ENCODE measurements around the gene IRF2.

The IRF2 gene

GRCh38 chr4:184450045-184450444, 24.3 kb downstream of the IRF2 start:
- FAIRE-seq, result no peak

GRCh38 chr4:184448821-184449220, 25.5 kb downstream of the IRF2 start:
- no peak for FAIRE-seq

- FAIRE-seq, result no peak
These were observed 26.2 kb downstream of the IRF2 start for GRCh38 chr4:184448141-184448540.

GRCh38 chr4:184447664-184448063, 26.7 kb downstream of the IRF2 start:
- FAIRE-seq, result no peak

- no peak for FAIRE-seq
These were observed 28.2 kb downstream of the IRF2 start for GRCh38 chr4:184446132-184446658.

GRCh38 chr4:184444953-184445309, 29.4 kb downstream of the IRF2 start:
- FAIRE-seq, result no peak

- no peak for FAIRE-seq
These were observed 30.0 kb downstream of the IRF2 start for GRCh38 chr4:184444215-184444952.

- FAIRE-seq, result no peak
These were observed 31.0 kb downstream of the IRF2 start for GRCh38 chr4:184443318-184443717.

- no peak for FAIRE-seq
These were observed 32.1 kb downstream of the IRF2 start for GRCh38 chr4:184442314-184442635.

- FAIRE-seq, result no peak
These were observed 32.7 kb downstream of the IRF2 start for GRCh38 chr4:184441461-184442313.

- FAIRE-seq, result no peak
These were observed 33.6 kb downstream of the IRF2 start for GRCh38 chr4:184440595-184441358.

GRCh38 chr4:184439856-184440594, 34.3 kb downstream of the IRF2 start:
- FAIRE-seq, result no peak

- no peak for FAIRE-seq
These were observed 35.0 kb downstream of the IRF2 start for GRCh38 chr4:184439386-184439785.

GRCh38 chr4:184438375-184438774, 36.0 kb downstream of the IRF2 start:
- FAIRE-seq, result no peak

GRCh38 chr4:184437565-184438265, 36.6 kb downstream of the IRF2 start:
- FAIRE-seq, result no peak

- FAIRE-seq, result no peak
These were observed 39.8 kb downstream of the IRF2 start for GRCh38 chr4:184434501-184435066.

- no peak for FAIRE-seq
These were observed 40.3 kb downstream of the IRF2 start for GRCh38 chr4:184434021-184434420.

GRCh38 chr4:184433258-184433892, 41.0 kb downstream of the IRF2 start:
- no peak for FAIRE-seq

- FAIRE-seq, result no peak
These were observed 42.0 kb downstream of the IRF2 start for GRCh38 chr4:184432127-184432922.

GRCh38 chr4:184430163-184430562, 44.2 kb downstream of the IRF2 start:
- no peak for FAIRE-seq
